Raji (cell line): ENCODE data around the gene IMMP2L.

Experiments used
- POLR2A ChIP-seq: IDR thresholded peaks from 2 replicates; pipeline ENCODE4 v1.6.1; 2011; ENCODE audit warnings: low read depth, low read length, control low read depth; ENCODE audit not compliant: insufficient read depth

Gene IMMP2L

DNA sequence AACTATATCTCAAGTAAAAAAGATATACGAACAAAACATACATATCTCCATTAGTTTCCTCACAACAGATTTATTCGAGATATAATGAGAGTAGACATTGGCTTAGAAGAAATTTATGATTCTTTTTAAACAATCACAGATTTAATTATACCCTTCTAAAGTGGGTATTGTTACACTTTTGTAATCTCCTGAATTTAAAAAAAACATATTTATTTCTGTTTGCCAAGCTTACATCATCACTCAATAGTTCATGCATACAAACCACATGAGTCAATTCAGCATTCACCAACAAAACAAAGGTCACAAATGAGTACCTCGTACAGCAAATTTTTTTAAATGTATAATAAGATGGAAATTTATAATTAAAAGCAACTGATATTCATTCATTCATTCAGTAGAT is 453.8 kb downstream of the IMMP2L start:
- TF ChIP-seq POLR2A = no peak

DNA sequence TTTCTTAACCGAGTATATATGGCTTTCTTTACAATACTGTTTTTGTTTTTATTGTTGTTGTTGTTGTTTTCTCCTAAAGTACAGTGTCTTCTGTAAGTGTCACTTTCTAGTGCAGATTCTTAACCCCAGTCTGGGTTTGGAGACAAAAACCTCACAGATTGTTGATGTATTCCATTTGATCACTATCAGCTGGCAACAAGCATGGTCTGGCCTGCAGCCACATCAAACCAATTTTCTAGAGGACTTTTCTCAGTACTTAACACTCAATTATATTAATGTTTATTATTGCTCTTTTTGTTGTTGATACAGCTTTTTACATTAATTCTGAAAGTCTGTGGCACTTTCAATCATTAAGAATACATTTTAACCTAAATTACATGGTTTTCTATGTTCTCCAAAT is 454.3 kb downstream of the IMMP2L start:
- no peak for TF ChIP-seq POLR2A

DNA sequence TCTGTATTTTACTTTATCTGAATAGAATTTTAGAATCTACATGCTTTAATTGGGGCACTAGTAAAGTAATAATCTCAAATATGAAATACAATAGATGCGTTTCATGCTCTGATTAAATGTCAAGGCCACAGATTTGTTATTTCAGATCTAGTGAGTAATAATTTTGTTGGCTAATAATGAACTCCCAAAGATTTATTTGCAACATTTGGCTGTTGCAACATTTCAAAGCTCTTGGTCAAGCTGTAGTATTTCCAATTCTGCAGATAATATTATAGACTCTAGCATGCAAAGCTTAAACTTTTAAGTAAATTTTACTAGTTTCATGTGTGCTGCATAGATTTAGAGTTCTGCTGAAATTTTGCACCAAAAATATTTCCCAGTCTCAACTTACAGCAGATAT is 454.7 kb downstream of the IMMP2L start:
- no peak for TF ChIP-seq POLR2A

DNA sequence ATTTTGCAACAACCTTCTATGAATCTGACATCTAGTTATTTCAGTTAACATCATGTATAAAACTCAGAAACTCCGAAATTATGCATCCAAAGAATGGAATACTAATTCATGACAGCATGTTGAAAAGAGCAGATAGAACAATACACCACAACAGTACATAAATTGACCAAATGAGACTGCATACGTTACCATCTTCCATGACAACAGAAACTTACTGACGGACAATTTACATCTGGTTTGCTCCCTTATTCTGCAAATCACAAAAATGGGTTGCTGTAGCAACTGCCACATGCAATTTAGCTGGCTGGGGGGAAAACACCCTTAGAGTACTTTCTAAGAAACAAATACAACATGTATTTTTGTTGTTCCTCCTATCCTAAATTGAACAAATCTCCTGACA is 457.0 kb downstream of the IMMP2L start:
- no peak for TF ChIP-seq POLR2A

DNA sequence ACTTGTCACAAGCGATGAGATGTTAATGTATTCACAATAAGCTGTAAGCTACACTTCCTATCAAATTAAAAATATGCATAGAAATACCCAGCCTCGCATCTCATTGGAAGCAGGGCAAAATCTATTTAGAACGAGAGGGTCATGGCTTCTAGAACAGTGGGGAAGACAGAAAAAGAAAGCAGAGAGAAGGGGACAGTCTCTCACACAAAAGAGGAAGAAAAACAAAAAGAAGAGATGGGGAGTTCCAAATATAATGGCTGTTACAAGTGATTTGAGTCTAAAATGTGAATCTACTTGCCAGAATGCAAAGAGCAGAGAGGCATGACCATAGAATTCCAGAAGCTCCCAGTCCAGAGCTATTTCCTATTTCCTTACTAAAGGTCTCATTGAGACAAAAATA is 457.6 kb downstream of the IMMP2L start:
- no peak for TF ChIP-seq POLR2A

DNA sequence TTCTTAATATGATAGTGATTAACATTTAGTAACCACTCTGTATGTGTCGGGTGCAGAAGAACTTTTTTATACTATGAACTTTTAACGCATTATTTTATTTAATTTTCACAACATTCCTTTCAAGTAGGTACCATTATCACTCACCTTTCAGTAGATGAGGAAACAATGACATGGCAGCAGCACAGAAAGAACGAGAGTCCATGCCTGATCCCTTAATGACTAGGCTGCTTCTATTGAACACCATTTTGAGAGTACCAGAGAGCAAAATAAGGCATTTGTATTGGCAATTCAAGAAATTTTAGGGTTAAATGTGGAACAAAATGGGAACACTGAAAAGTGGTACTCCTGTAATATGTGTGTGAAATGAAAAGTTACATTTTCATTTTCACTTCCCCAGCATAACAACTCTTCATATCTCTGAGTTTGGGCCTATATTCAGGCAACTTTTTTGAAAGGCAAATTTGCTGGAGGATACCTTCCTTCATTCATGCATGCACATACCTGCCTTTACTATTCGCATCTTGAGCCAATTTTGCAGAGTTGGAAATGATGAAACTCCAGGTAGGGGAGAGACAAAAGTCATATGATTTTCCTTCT is 458.5 kb downstream of the IMMP2L start:
- no peak for TF ChIP-seq POLR2A

DNA sequence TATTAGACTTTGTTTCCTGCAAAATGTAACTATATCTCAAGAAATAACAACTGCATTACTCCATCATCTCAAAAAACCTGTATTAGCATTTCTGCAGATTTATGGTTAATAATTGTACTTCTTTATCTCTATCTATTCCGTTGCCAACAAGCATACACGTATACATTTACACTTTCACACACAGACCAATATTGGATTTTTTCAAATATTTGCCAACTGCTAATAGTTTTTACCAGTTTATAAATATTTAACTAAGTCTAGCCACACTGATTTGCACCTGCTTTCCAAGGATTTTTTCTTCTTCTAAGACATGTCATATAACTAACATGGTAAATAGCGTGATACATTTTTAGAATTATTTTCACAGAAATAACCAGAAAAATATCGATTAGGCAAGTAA is 459.2 kb downstream of the IMMP2L start:
- no peak for TF ChIP-seq POLR2A

DNA sequence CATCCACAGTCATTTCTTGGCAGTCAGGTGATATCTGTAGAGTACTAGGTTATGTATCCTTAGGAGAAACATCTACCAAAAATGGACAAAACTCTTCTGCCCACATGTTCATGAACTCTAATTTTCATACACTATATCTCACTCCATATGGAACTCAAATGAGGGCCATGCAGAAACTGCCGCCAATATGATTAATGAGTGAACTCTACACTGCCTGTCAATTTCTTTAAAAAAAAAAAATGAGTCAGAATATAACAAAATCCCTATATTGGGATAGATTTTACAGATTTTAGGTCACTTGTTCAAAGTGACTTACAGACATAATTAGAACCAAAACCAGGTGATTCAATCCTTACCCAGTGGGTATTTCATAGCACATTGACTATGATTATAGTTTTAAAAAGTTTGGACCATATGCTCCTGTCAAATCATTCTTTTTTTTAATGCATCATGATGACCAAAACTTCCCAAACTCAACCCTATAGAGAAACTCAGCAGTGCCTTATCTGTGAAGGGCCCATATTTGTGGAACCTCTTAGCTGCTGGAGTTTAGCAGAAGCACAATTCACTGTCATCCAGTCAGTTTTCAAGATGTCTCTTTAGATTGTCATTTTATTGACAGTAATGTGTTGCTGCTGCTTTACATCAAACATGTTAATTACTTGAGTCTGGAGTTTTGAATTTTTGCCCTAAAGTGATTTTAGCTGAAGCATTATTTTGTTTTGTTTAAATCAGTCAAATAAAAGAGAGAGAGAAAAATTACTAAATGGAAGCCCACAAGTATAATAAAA is 460.2 kb downstream of the IMMP2L start:
- no peak for TF ChIP-seq POLR2A

DNA sequence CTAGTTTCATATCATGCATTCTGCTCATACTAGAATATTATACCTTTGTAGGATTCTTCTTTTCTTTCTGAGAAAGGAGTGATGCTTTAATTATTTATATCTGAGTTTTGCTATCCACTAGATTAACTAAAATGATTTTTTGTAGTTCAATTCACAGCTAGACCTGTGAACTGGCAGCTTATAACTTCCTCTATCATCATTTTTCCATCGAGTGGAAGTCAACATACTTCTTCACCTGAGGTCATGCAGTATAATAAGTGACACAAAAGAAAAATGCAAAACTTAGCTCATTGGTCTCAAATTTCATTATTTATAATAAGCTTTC is 463.4 kb downstream of the IMMP2L start:
- no peak for TF ChIP-seq POLR2A

DNA sequence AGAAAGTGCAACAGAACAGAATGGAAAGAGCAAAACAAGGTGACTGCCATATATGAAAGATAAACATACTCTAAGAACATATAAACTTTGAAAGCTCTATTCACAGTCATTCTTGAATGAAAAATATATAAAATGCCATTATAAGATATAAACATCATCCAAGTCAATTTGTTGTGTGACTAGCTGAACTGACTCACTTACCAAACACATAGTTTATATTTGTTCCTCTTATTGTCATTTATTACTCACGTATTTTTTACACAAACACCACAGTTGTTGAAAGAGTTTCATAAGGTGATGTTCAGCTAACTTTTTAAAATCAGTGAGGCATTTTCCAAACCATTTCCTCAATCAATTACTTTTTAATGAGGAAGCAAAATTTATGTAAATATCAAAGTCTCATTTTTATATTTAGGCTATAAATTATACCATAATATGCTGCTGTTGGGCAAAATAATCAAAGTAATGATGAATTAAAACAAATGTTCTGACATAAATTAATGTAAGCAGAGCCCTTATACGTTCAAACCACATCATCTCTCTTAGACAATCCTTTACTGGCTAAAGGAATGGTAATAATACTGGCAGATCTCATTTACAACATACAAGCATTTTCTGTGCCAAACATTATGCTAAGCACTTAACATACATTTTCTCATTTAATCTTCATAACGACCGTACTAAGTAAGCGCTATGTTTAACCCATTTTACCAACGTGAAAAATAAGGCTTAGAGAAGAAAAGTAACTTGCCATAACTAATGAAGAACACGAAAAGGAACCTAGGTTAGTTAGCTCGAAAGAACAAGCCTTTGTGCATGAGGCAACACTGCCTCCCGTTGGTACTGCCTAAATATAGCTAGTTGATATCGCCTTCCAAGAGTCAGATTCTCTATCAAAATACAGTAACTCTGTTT is 464.0 kb downstream of the IMMP2L start:
- TF ChIP-seq POLR2A = no peak

DNA sequence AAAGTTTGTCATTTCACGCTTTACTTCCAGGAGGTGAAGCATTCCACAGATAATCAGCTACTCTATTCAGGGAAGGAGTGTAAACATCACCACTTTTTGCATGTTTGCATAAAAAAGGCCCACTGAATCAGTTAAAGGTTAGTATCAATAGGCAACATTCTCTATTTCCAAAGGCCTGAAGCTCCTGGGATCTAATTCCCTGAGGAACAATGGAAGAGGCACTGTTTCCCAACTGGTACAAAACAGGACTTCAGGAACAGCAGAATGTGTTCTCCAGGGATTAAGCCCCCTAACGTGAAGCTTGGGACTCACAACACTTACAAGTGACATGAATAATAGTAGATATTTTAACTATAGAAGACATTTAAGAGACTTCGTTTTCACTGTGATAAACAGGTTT is 465.3 kb downstream of the IMMP2L start:
- TF ChIP-seq POLR2A = no peak

DNA sequence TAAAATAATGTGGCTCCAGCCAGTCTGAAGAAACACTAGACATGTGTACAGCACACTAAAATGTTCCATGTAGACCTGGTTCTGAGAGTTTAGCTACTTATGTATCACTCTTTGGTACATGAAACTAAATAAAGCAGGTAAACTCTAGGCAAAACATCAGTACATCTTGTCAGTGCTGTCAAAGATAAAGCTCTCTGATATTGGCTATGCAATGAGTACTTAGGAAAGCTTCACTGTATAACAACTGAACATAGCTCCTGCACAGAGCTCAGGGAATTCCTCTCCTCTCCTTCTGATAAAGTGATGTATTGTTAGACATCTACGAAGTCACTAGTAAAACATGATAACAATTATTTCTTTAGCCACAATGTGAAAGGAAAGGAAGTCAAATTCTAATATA is 467.9 kb downstream of the IMMP2L start:
- no peak for TF ChIP-seq POLR2A

DNA sequence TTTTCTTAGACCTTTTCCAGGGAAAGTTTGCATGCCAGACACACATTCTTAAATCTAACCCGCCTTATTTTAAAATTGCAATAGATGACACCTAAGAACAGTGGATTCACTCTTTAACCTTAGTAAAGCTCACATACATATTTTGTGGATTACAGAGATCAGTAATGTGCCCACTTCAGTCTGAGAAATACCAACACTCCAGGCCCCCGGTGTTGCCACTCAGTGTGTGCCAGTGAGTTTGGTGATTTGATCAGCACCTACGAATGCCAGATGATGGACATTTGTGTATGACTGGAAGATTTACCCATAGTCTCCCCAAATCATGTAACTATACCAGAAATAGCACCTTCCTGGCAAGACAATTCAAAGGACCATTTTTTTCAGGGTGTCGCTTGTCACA is 468.8 kb downstream of the IMMP2L start:
- no peak for TF ChIP-seq POLR2A

DNA sequence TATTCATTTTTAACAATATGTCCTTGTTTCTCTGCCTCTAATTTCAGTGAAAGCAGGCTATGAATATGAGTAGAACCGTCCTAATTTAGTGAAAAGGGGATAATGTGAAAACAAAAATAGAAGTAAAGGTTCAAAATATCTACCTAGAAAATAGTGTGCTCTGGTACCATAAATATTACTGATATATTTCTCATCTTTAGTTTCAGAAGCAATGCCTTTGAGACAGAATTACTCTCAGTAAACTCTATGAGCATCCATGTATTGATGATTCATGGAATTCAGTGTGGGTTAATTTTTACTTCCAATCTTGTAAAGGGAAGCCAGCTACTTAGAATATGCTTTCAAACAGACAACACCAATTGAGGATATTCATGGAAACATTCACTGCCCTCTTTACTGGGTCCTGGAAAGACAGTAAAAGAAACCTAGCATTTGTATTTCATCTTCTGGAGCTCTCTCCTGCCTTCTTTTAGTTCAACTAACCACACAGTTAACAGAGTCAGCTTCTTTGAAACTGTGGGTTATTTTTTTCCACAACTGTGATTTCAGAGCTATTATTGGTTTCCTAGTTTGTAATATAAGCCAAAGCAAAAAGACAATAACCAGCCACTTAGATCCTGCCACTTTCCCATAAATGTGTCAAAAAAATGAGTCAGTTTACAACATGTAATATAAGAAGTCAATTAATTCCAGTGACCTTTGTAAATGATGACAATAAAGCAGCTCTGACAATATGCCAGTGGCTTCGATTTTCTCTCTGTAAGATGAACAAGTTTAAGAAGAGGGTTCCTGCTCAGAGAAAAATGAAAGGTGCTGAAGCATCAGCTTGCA is 469.7 kb downstream of the IMMP2L start:
- no peak for TF ChIP-seq POLR2A

DNA sequence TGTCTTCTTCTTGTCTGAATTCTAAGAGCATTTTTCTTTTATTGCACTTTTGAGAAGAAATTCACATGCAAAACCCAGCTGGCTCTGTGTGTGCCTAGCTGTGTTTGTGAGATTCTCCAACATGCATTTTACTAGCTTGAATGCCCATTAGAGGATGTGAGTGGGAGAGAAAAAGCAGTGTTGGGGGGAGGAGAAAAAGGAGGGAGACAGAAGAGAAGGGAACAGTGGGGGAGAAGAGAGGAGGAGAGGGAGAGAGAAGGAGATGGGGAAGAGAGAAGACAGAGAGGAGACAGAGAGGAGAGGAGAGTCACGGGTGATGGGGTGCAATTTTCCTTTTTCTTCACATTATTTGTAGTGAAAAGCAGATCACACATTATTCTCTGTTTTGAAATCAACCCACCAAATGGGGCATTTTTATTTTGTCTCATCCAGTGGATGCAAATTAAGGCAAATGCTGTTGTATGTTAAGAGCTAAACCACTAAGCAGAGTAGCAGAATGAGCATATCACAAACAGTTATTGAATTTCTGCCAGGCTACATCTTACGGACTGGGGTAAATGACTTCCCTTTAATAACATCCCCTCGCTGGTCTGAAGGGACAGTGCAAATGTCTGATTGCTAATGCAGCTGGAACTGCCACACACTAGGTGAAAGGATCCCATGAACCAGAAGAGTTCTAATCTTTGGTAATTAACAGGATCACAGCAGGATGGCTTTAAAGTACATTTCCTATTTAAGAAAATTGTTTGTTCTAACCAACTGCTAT is 470.5 kb downstream of the IMMP2L start:
- TF ChIP-seq POLR2A = no peak

DNA sequence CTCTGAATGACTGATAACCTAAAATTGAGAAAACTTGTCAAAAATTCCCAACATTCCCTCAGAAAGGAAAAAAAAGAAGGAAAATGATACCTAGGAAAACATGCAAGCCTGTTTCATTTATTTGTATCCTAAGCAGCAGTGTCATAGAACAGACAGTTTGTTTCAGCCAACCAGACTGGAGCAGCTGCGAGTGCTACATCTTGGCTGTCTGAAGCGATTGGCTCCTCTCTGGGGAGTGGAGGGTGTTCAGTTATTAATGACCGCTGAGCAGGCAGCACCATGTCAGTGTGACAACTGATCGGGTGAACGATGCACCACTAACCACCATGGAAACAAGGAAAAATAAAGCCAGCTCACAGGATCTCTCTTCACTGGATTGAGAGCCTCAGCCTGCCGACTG is 471.4 kb downstream of the IMMP2L start, which contains the start of gene LRRN3:
LRRN3 (plus strand) TSS at position 282 of the 400 bp plus-strand sequence. CDS start 31,646 bp downstream, outside the sequence.
- TF ChIP-seq POLR2A = no peak
